Measurements from ENCODE around the gene HCRTR1. TPM values are rescaled to one million over a fixed set of nuclear protein-coding genes. Genes with fewer than 3 reads are reported as not detected.

HCRTR1 gene
- total RNA-seq, 1 experiment from 2014 or later = not detected

GRCh38 chr1:31658721-31659120 lies 41.2 kb downstream of the HCRTR1 start:
- intact Hi-C loops (cut with micrococcal nuclease; ENCODE audit: unreplicated experiment) = no loop called here
- H3K36me3 ChIP-seq (ENCODE audit: insufficient read depth, low read length, poor library complexity, severe bottlenecking) = no peaks in the 10 kb centered on the region
- no peaks in the 10 kb centered on the region for H3K9me3 ChIP-seq (ENCODE audit: low read depth, low read length, poor library complexity, severe bottlenecking)
- CTCF ChIA-PET = interaction anchor here (0.6 kb wide), 1 partner anchor 70 kb away, joined by 3 read pairs; no protein-coding TSS in a partner anchor
- H3K4me1 ChIP-seq (ENCODE audit: insufficient read depth, low read length, poor library complexity, severe bottlenecking) = no peaks in the 10 kb centered on the region
- TF ChIP-seq EZH2 (IDR thresholded peaks at IDR 0.05; ENCODE audit: borderline replicate concordance, low read depth, low read length, poor library complexity, severe bottlenecking) = no peak
- TF ChIP-seq CTCF (conservative IDR thresholded peaks at IDR 0.05; ENCODE audit: low read depth, low read length) = no peak
- no TSS peak for BruUV-seq (replicated peaks)
- no peak overlapping the region for H3K4me3 ChIP-seq (ENCODE audit: low read depth, low read length, poor library complexity, severe bottlenecking)
- POLR2A ChIA-PET (ENCODE audit: low non-redundant PET) = no interaction called here
- H3K27ac ChIP-seq (ENCODE audit: low read depth, low read length, poor library complexity, severe bottlenecking) = no peak overlapping the region
- DNase-seq (ENCODE audit: low spot score) = no peak
- H3K27me3 ChIP-seq (replicated peaks; ENCODE audit: insufficient read depth, low read depth, low read length, poor library complexity) = no peaks in the 10 kb centered on the region

- no peaks in the 10 kb centered on the region for H3K9me3 ChIP-seq (ENCODE audit: low read depth, low read length, poor library complexity, severe bottlenecking)
- H3K4me1 ChIP-seq (ENCODE audit: insufficient read depth, low read length, poor library complexity, severe bottlenecking) = no peaks in the 10 kb centered on the region
- ChIA-PET CTCF (no interaction called here), POLR2A (ENCODE audit: low non-redundant PET) (no interaction called here)
- intact Hi-C loops (cut with micrococcal nuclease; ENCODE audit: unreplicated experiment) = loop anchor here (5.0 kb wide), 2 partner anchors 127 to 302 kb away; no protein-coding TSS in a partner anchor
- no peak for TF ChIP-seq EZH2 (IDR thresholded peaks at IDR 0.05; ENCODE audit: borderline replicate concordance, low read depth, low read length, poor library complexity, severe bottlenecking)
- no peak for TF ChIP-seq CTCF (conservative IDR thresholded peaks at IDR 0.05; ENCODE audit: low read depth, low read length)
- no TSS peak for BruUV-seq (replicated peaks)
- no peak for DNase-seq (ENCODE audit: low spot score)
- H3K4me3 ChIP-seq (ENCODE audit: low read depth, low read length, poor library complexity, severe bottlenecking) = no peak overlapping the region
- no peak overlapping the region for H3K27ac ChIP-seq (ENCODE audit: low read depth, low read length, poor library complexity, severe bottlenecking)
- H3K27me3 ChIP-seq (replicated peaks; ENCODE audit: insufficient read depth, low read depth, low read length, poor library complexity) = no peaks in the 10 kb centered on the region
- H3K36me3 ChIP-seq (ENCODE audit: insufficient read depth, low read length, poor library complexity, severe bottlenecking) = no peaks in the 10 kb centered on the region
Observed at GRCh38 chr1:31659889-31660288, 42.4 kb downstream of the HCRTR1 start.

GRCh38 chr1:31660871-31661455 lies 43.5 kb downstream of the HCRTR1 start:
- H3K4me1 ChIP-seq (ENCODE audit: insufficient read depth, low read length, poor library complexity, severe bottlenecking) = no peaks in the 10 kb centered on the region
- DNase-seq (ENCODE audit: low spot score) = no peak
- TF ChIP-seq EZH2 (IDR thresholded peaks at IDR 0.05; ENCODE audit: borderline replicate concordance, low read depth, low read length, poor library complexity, severe bottlenecking) = no peak
- TF ChIP-seq CTCF (conservative IDR thresholded peaks at IDR 0.05; ENCODE audit: low read depth, low read length) = no peak
- H3K9me3 ChIP-seq (ENCODE audit: low read depth, low read length, poor library complexity, severe bottlenecking) = no peaks in the 10 kb centered on the region
- H3K36me3 ChIP-seq (ENCODE audit: insufficient read depth, low read length, poor library complexity, severe bottlenecking) = no peaks in the 10 kb centered on the region
- no peak overlapping the region for H3K4me3 ChIP-seq (ENCODE audit: low read depth, low read length, poor library complexity, severe bottlenecking)
- CTCF ChIA-PET = interaction anchor here (1.1 to 1.4 kb wide), 2 partner anchors 55 to 128 kb away, joined by 3 to 4 read pairs; no protein-coding TSS in a partner anchor
- no peak overlapping the region for H3K27ac ChIP-seq (ENCODE audit: low read depth, low read length, poor library complexity, severe bottlenecking)
- intact Hi-C loops (cut with micrococcal nuclease; ENCODE audit: unreplicated experiment) = loop anchor here (5.0 kb wide), 2 partner anchors 126 to 301 kb away; no protein-coding TSS in a partner anchor
- POLR2A ChIA-PET (ENCODE audit: low non-redundant PET) = interaction anchor here (0.6 kb wide), 1 partner anchor 9 kb away, joined by 4 read pairs; no protein-coding TSS in a partner anchor
- H3K27me3 ChIP-seq (replicated peaks; ENCODE audit: insufficient read depth, low read depth, low read length, poor library complexity) = no peaks in the 10 kb centered on the region
- no TSS peak for BruUV-seq (replicated peaks)

All from A673 (cell line).